K562 (cell line): ENCODE results near the gene ULK1. TPM values are rescaled to one million over a fixed set of nuclear protein-coding genes. Genes with fewer than 3 reads are reported as not detected.
A peak's percentile ranks its signal among the peaks of the same experiment; 100 is the strongest.

Experiments used
- CC2D1A ChIP-seq: fragments of 450-650 bp; IDR thresholded peaks from 2 replicates; pipeline ENCODE4 v1.6.1; 2017; ENCODE audit warnings: mild to moderate bottlenecking
- polyA plus RNA-seq, 8 experiments: library from polyadenylated mRNA; depleted of rRNA in 4 of 8; stranded (reverse) in 5 of 8; unstranded in 3 of 8; fragments of >200 nt; fragmentation: Nextera tagmentation in 2 of 8; fragmentation: Illumina TruSeq in 1 of 8; extraction: Ambion mirVana in 2 of 8; extraction: Trizol in 1 of 8; gene quantifications; 2 replicates each; pipeline versions ENCODE4 v1.2.1 to v1.2.3, GENCODE V29; 2011 to 2014; ENCODE audit warnings: inconsistent platforms in 1 of 8, missing spikeins in 1 of 8
- total RNA-seq, 7 experiments: library from RNA; depleted of rRNA in 6 of 7; stranded (reverse); fragments of >200 nt in 6 of 7; fragmentation: Illumina TruSeq in 2 of 7; extraction: Trizol in 2 of 7; gene quantifications; 2 replicates each; pipeline versions ENCODE4 v1.2.1 to v1.2.3, GENCODE V29; 2011 to 2021; ENCODE audit warnings: low replicate concordance in 1 of 7
- TF ChIP-seq, protein P1 (sequence below): fragments of 200-600 bp; sonication (generic); IDR thresholded peaks from one replicate; pipeline ENCODE4 v1.6.1; 2012; ENCODE audit warnings: mild to moderate bottlenecking, low read depth, low read length, inconsistent platforms
- TF ChIP-seq, protein P2 (sequence below): fragments of 450-650 bp; IDR thresholded peaks from 2 replicates; pipeline ENCODE4 v1.6.1; 2016; ENCODE audit warnings: mild to moderate bottlenecking, moderate library complexity

The ULK1 gene
- total and polyA plus RNA-seq, 9 of the 15 experiments (the other 6 are each of a cell fraction or from before 2014, with no cell fraction given), result 0.15 to 29.4 (median 2.5) TPM

DNA sequence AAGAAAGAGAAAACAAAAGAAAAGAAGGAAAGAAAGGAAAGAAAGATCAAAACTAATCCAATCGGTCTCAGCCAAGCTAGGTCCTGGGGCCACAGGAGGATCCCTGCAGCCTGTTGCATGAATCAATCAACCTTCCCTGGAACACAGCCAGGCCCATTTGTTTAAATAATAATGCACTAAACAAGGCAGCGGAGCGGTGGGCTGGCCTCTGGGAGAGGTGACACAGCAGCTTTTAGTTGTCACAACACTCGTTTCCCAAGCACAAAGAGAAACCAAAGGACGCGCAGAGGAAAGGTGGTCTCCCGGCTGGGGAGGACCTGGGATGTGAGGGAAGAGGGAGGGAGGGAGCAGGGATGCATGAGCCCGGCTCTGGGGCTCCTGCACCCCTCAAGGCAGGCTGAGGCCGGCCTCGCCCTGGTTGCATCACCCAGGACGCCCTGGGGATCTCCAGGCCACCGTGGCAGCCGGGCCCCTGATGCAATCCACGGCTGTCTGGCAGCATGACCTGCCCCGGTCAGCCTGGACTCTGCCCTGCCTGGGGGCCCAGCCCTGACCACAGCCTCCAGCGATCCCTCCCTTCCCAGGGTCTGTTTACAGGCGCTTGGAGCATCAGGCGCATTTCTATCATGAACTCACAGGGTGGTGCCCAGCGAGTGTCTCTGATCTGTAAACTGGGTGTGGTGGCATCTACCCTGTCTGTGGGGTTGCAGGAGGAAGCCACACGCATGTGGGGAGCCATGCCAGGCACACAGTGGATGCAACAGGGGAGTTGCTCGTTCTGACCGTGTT is 33.8 kb upstream of the ULK1 start (continued):
- TF ChIP-seq, protein P1, sequence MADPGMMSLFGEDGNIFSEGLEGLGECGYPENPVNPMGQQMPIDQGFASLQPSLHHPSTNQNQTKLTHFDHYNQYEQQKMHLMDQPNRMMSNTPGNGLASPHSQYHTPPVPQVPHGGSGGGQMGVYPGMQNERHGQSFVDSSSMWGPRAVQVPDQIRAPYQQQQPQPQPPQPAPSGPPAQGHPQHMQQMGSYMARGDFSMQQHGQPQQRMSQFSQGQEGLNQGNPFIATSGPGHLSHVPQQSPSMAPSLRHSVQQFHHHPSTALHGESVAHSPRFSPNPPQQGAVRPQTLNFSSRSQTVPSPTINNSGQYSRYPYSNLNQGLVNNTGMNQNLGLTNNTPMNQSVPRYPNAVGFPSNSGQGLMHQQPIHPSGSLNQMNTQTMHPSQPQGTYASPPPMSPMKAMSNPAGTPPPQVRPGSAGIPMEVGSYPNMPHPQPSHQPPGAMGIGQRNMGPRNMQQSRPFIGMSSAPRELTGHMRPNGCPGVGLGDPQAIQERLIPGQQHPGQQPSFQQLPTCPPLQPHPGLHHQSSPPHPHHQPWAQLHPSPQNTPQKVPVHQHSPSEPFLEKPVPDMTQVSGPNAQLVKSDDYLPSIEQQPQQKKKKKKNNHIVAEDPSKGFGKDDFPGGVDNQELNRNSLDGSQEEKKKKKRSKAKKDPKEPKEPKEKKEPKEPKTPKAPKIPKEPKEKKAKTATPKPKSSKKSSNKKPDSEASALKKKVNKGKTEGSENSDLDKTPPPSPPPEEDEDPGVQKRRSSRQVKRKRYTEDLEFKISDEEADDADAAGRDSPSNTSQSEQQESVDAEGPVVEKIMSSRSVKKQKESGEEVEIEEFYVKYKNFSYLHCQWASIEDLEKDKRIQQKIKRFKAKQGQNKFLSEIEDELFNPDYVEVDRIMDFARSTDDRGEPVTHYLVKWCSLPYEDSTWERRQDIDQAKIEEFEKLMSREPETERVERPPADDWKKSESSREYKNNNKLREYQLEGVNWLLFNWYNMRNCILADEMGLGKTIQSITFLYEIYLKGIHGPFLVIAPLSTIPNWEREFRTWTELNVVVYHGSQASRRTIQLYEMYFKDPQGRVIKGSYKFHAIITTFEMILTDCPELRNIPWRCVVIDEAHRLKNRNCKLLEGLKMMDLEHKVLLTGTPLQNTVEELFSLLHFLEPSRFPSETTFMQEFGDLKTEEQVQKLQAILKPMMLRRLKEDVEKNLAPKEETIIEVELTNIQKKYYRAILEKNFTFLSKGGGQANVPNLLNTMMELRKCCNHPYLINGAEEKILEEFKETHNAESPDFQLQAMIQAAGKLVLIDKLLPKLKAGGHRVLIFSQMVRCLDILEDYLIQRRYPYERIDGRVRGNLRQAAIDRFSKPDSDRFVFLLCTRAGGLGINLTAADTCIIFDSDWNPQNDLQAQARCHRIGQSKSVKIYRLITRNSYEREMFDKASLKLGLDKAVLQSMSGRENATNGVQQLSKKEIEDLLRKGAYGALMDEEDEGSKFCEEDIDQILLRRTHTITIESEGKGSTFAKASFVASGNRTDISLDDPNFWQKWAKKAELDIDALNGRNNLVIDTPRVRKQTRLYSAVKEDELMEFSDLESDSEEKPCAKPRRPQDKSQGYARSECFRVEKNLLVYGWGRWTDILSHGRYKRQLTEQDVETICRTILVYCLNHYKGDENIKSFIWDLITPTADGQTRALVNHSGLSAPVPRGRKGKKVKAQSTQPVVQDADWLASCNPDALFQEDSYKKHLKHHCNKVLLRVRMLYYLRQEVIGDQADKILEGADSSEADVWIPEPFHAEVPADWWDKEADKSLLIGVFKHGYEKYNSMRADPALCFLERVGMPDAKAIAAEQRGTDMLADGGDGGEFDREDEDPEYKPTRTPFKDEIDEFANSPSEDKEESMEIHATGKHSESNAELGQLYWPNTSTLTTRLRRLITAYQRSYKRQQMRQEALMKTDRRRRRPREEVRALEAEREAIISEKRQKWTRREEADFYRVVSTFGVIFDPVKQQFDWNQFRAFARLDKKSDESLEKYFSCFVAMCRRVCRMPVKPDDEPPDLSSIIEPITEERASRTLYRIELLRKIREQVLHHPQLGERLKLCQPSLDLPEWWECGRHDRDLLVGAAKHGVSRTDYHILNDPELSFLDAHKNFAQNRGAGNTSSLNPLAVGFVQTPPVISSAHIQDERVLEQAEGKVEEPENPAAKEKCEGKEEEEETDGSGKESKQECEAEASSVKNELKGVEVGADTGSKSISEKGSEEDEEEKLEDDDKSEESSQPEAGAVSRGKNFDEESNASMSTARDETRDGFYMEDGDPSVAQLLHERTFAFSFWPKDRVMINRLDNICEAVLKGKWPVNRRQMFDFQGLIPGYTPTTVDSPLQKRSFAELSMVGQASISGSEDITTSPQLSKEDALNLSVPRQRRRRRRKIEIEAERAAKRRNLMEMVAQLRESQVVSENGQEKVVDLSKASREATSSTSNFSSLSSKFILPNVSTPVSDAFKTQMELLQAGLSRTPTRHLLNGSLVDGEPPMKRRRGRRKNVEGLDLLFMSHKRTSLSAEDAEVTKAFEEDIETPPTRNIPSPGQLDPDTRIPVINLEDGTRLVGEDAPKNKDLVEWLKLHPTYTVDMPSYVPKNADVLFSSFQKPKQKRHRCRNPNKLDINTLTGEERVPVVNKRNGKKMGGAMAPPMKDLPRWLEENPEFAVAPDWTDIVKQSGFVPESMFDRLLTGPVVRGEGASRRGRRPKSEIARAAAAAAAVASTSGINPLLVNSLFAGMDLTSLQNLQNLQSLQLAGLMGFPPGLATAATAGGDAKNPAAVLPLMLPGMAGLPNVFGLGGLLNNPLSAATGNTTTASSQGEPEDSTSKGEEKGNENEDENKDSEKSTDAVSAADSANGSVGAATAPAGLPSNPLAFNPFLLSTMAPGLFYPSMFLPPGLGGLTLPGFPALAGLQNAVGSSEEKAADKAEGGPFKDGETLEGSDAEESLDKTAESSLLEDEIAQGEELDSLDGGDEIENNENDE, result no peak
- TF ChIP-seq, protein P2, sequence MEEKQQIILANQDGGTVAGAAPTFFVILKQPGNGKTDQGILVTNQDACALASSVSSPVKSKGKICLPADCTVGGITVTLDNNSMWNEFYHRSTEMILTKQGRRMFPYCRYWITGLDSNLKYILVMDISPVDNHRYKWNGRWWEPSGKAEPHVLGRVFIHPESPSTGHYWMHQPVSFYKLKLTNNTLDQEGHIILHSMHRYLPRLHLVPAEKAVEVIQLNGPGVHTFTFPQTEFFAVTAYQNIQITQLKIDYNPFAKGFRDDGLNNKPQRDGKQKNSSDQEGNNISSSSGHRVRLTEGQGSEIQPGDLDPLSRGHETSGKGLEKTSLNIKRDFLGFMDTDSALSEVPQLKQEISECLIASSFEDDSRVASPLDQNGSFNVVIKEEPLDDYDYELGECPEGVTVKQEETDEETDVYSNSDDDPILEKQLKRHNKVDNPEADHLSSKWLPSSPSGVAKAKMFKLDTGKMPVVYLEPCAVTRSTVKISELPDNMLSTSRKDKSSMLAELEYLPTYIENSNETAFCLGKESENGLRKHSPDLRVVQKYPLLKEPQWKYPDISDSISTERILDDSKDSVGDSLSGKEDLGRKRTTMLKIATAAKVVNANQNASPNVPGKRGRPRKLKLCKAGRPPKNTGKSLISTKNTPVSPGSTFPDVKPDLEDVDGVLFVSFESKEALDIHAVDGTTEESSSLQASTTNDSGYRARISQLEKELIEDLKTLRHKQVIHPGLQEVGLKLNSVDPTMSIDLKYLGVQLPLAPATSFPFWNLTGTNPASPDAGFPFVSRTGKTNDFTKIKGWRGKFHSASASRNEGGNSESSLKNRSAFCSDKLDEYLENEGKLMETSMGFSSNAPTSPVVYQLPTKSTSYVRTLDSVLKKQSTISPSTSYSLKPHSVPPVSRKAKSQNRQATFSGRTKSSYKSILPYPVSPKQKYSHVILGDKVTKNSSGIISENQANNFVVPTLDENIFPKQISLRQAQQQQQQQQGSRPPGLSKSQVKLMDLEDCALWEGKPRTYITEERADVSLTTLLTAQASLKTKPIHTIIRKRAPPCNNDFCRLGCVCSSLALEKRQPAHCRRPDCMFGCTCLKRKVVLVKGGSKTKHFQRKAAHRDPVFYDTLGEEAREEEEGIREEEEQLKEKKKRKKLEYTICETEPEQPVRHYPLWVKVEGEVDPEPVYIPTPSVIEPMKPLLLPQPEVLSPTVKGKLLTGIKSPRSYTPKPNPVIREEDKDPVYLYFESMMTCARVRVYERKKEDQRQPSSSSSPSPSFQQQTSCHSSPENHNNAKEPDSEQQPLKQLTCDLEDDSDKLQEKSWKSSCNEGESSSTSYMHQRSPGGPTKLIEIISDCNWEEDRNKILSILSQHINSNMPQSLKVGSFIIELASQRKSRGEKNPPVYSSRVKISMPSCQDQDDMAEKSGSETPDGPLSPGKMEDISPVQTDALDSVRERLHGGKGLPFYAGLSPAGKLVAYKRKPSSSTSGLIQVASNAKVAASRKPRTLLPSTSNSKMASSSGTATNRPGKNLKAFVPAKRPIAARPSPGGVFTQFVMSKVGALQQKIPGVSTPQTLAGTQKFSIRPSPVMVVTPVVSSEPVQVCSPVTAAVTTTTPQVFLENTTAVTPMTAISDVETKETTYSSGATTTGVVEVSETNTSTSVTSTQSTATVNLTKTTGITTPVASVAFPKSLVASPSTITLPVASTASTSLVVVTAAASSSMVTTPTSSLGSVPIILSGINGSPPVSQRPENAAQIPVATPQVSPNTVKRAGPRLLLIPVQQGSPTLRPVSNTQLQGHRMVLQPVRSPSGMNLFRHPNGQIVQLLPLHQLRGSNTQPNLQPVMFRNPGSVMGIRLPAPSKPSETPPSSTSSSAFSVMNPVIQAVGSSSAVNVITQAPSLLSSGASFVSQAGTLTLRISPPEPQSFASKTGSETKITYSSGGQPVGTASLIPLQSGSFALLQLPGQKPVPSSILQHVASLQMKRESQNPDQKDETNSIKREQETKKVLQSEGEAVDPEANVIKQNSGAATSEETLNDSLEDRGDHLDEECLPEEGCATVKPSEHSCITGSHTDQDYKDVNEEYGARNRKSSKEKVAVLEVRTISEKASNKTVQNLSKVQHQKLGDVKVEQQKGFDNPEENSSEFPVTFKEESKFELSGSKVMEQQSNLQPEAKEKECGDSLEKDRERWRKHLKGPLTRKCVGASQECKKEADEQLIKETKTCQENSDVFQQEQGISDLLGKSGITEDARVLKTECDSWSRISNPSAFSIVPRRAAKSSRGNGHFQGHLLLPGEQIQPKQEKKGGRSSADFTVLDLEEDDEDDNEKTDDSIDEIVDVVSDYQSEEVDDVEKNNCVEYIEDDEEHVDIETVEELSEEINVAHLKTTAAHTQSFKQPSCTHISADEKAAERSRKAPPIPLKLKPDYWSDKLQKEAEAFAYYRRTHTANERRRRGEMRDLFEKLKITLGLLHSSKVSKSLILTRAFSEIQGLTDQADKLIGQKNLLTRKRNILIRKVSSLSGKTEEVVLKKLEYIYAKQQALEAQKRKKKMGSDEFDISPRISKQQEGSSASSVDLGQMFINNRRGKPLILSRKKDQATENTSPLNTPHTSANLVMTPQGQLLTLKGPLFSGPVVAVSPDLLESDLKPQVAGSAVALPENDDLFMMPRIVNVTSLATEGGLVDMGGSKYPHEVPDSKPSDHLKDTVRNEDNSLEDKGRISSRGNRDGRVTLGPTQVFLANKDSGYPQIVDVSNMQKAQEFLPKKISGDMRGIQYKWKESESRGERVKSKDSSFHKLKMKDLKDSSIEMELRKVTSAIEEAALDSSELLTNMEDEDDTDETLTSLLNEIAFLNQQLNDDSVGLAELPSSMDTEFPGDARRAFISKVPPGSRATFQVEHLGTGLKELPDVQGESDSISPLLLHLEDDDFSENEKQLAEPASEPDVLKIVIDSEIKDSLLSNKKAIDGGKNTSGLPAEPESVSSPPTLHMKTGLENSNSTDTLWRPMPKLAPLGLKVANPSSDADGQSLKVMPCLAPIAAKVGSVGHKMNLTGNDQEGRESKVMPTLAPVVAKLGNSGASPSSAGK, result peak; percentile 41
- TF ChIP-seq CC2D1A, result 0 out of 2 replicates have a peak, but pooled peaks have one; percentile 49
